HFF-Myc (cell line): ENCODE results near the gene LSAMP.

Experiments
- DNase-seq: peaks from one replicate; pipeline ENCODE4 v3.0.0-alpha.2; 2011; ENCODE audit warnings: low read depth; ENCODE audit errors: extremely low read depth
- H3K4me3 ChIP-seq: replicated peaks from 2 replicates; pipeline ENCODE4 v1.5.1; 2011; ENCODE audit warnings: low read depth, mild to moderate bottlenecking, control low read depth, low read length
- CTCF ChIP-seq: IDR thresholded peaks from 2 replicates; pipeline ENCODE4 v1.5.1; 2012; ENCODE audit warnings: mild to moderate bottlenecking, low read depth, low read length, control low read depth; ENCODE audit errors: missing control alignments

LSAMP gene

GRCh38 chr3:116267116-116267515, 178.2 kb downstream of the LSAMP start:
- no peak for TF ChIP-seq CTCF
- DNase-seq, result no peak
- H3K4me3 ChIP-seq, result no peak overlapping the region

- no peak for DNase-seq
- H3K4me3 ChIP-seq, result no peak overlapping the region
- no peak for TF ChIP-seq CTCF
These were observed 179.2 kb downstream of the LSAMP start for GRCh38 chr3:116265976-116266584.

GRCh38 chr3:116265320-116265695, 180.0 kb downstream of the LSAMP start:
- TF ChIP-seq CTCF, result no peak
- no peak for DNase-seq
- H3K4me3 ChIP-seq, result no peak overlapping the region

- DNase-seq, result no peak
- no peak overlapping the region for H3K4me3 ChIP-seq
- no peak for TF ChIP-seq CTCF
These were observed 180.6 kb downstream of the LSAMP start for GRCh38 chr3:116264546-116265319.

GRCh38 chr3:116263842-116264545, 181.3 kb downstream of the LSAMP start:
- no peak overlapping the region for H3K4me3 ChIP-seq
- TF ChIP-seq CTCF, result no peak
- peak; percentile 15 for DNase-seq

- TF ChIP-seq CTCF, result no peak
- DNase-seq, result no peak
- H3K4me3 ChIP-seq, result no peak overlapping the region
These were observed 184.8 kb downstream of the LSAMP start for GRCh38 chr3:116260491-116260890.
